ENCODE measurements around the gene ELOVL7. TPM values are rescaled to one million over a fixed set of nuclear protein-coding genes. Genes with fewer than 3 reads are reported as not detected.

ELOVL7 gene
- total RNA-seq, 3 donors from 2014 or later, result 0.05 to 0.24 (median 0.18) TPM

Other genes with a start within 250 kb of the ELOVL7 start
- 1 to 10 TPM; 2.4 to 4.3 (median 3.8) TPM for gene DEPDC1B, start 144.1 kb downstream of the ELOVL7 start, total RNA-seq
- gene ERCC8, start 100.8 kb upstream of the ELOVL7 start, total RNA-seq, result 10 to 100 TPM in 2 of 3 donors, 1 to 10 TPM in 1; 8.9 to 13.2 (median 10.9) TPM
- 10 to 100 TPM; 43.7 to 47.8 (median 45.0) TPM for gene NDUFAF2, start 100.9 kb upstream of the ELOVL7 start, total RNA-seq